ENCODE results near the gene SYTL5. TPM values are rescaled to one million over a fixed set of nuclear protein-coding genes. Genes with fewer than 3 reads are reported as not detected.
"Not testable (repeated sequence)": the region's sequence is repeated elsewhere in the genome, so short reads cannot be mapped to it uniquely, and the experiment has no call there.

SYTL5 gene
- under 1 TPM in 3 of 4 donors, not detected in 1; 0.06 to 0.39 (median 0.20) TPM for total RNA-seq
- 0.07 TPM for polyA plus RNA-seq
- long read RNA-seq, donor 1 = 0 reads
- long read RNA-seq, donor 2 = 0 reads
- long read RNA-seq, donor 3, partial matches to known transcripts = 0 of 2 reads
- long read RNA-seq, donor 3, other reads (novel, unspliced or antisense) = 2 of 2 reads
- long read RNA-seq, donor 4 = 0 reads

DNA sequence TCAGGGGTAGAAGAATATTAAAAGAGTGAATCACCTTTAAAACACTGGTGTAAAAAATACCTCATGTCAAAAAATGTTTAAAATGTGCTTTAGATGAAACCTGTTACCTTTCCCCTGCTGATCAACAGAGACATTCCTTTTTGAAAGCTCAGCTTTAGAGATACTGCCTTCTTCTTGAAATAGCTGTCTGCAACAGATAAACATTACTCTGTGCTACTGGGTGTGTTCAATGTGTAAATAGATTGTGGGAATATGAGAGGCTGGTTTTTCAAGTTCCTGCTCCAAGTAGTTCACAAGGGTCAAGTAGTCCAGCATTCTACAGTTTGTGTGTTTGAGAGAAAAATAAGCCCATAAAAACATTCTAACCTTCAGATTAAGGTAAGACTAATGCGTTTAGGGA, at the start of gene SYTL5:
Gene SYTL5 (plus strand): TSS at position 263 of the 400 bp plus-strand sequence. CDS start 27,337 bp downstream, outside the sequence.
- H3K4me1 ChIP-seq (ENCODE audit: control insufficient read depth, insufficient read depth, low read length) = no peaks in the 10 kb centered on the region
- no peak for ATAC-seq
- H3K27ac ChIP-seq (ENCODE audit: low read length) = no peak within 1 kb of the TSS
- no peak for DNase-seq
- no peaks in the 10 kb centered on the region for H3K27me3 ChIP-seq (ENCODE audit: control insufficient read depth, insufficient read depth)
- no peaks in the 10 kb centered on the region for H3K9me3 ChIP-seq (ENCODE audit: control insufficient read depth, low read length)
- intact Hi-C loops (cut with DNase I) = no loop called here
- H3K4me3 ChIP-seq (ENCODE audit: low read length) = no peak within 1 kb of the TSS
- 76% methylated on average over 1 of the region's 1 CpG for WGBS

DNA sequence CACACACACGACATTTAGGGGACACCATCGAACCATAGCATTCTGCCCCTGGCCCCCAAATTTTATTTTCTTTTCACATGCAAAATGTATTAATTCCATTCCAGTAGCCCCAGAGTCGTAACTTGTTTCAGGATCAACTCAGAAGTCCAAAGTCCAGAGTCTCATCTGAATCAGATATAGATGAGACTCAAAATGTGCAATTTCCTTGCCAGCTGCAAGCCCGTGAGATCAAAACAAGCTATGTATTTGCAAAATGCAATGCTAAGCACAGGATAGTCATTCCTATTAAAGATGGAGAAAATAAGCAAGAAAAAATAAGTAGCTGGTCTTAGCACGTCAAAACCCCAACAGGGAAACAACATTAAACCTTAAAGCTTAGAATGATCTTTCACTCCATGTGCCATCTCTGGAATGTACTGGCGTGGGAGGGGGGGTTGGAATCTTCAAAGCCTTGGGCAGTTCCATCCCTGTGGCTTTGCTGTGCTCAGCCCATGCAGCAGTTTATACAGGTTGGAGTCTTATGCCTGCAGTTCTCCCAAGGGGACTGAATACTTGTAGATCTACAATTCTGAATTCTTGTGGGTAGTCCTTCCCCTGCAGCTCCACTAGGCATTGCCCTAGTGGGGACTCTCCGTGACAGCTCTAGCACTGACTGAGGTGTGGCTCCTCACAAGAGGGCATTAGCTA, 47.7 kb upstream of the SYTL5 start:
- intact Hi-C loops (cut with DNase I) = no loop called here
- H3K4me1 ChIP-seq (ENCODE audit: control insufficient read depth, insufficient read depth, low read length) = no peaks in the 10 kb centered on the region
- ATAC-seq (no peak), DNase-seq (no peak)
- no peaks in the 10 kb centered on the region for H3K27me3 ChIP-seq (ENCODE audit: control insufficient read depth, insufficient read depth)
- no peak overlapping the region for H3K27ac ChIP-seq (ENCODE audit: low read length)
- no peak overlapping the region for H3K4me3 ChIP-seq (ENCODE audit: low read length)
- no peaks in the 10 kb centered on the region for H3K9me3 ChIP-seq (ENCODE audit: control insufficient read depth, low read length)
- 75% methylated on average over 7 of the region's 7 CpGs for WGBS

DNA sequence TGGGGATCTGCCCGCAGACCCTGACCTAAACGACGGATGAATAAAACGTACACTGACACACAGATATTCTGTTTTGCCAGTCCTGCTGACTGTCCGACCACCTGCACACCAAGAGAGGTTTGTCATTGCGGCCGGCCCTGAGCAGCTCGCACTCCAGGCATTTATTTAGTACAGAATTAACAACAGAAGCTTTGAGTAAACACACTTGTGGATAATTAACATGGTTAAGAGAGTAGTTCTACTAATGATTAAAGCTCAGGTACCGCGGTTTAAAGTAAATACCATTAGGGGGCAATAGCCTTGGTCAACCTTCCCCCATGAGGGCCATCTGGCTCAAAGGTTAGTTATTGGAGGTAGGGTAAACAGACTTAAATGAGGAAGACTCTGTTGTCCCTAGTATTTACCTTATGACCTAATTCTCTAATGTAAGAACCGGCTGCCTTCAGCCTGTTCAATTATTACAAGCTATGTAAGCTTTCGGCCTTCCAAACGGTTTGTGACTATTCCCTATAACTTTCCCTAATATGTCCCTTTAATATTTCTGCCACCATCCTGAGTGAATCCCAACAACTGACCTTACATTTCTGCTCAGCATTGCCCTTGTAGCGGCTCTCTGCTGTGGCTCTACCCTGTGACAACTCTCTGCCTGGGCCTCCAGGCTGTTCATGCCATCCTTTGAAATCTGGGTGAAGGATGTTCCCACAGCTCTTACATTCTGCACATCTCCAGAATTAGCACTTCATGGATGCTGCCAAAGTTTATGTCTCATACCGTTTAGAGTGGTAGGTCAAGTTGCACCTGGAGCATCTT, 46.9 kb upstream of the SYTL5 start:
- whole genome bisulfite sequencing = 90% methylated on average over 15 of the region's 15 CpGs
- Histone ChIP-seq H3K9me3 (ENCODE audit: control insufficient read depth, low read length) (no peaks in the 10 kb centered on the region), H3K4me1 (ENCODE audit: control insufficient read depth, insufficient read depth, low read length) (no peaks in the 10 kb centered on the region), H3K4me3 (ENCODE audit: low read length) (no peak overlapping the region), H3K27ac (ENCODE audit: low read length) (no peak overlapping the region), H3K27me3 (ENCODE audit: control insufficient read depth, insufficient read depth) (no peaks in the 10 kb centered on the region)
- DNase-seq (no peak), ATAC-seq (no peak)
- intact Hi-C loops (cut with DNase I) = no loop called here

DNA sequence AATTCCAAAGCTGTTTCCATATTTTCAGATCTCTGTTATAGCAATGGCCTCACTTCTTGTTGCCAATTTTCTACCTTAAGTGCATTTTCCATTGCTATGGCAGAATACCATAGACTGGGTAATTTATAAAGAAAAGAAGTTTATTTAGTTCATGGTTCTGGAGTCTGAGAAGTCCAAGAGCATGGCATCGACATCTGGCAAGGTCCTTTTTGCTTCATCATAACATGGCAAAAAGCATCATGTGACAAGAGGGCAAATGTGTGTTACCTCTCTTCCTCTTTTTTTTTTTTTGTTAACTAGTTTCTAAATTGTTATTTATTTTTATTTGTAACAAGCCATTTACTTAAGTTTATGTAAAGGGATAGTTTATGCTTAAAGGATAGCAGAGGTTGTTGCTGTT, 45.2 kb upstream of the SYTL5 start:
- H3K27ac ChIP-seq (ENCODE audit: low read length) = no peak overlapping the region
- intact Hi-C loops (cut with DNase I) = no loop called here
- ATAC-seq (no peak), DNase-seq (no peak)
- H3K4me1 ChIP-seq (ENCODE audit: control insufficient read depth, insufficient read depth, low read length) = no peaks in the 10 kb centered on the region
- WGBS = 97% methylated on average over 1 of the region's 1 CpG
- H3K27me3 ChIP-seq (ENCODE audit: control insufficient read depth, insufficient read depth) = no peaks in the 10 kb centered on the region
- H3K4me3 ChIP-seq (ENCODE audit: low read length) = no peak overlapping the region
- H3K9me3 ChIP-seq (ENCODE audit: control insufficient read depth, low read length) = no peaks in the 10 kb centered on the region

DNA sequence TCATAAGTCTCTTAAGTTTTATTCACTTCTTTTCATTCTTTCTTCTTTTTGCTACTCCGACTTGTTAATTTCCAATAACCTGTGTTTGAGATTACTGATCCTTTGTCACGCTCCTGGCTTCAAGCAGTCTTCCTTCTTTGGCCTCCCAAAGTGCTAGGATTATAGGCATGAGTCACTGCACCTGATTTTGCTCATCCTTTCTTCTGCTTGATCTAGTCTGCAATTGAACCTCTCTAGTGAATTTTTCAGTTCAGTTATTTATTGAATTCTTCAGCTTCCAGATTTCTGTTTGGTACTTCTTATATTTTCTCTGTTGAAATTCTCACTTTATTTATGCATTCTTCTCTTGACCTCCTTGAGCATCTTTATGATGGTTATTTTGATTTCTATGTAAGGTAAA, 38.6 kb upstream of the SYTL5 start:
- no peak for DNase-seq
- no peak for ATAC-seq
- Histone ChIP-seq H3K27me3 (ENCODE audit: control insufficient read depth, insufficient read depth) (no peaks in the 10 kb centered on the region), H3K9me3 (ENCODE audit: control insufficient read depth, low read length) (no peaks in the 10 kb centered on the region), H3K4me1 (ENCODE audit: control insufficient read depth, insufficient read depth, low read length) (no peaks in the 10 kb centered on the region), H3K27ac (ENCODE audit: low read length) (no peak overlapping the region), H3K4me3 (ENCODE audit: low read length) (no peak overlapping the region)
- intact Hi-C loops (cut with DNase I) = no loop called here
- WGBS = 95% methylated on average over 2 of the region's 2 CpGs

DNA sequence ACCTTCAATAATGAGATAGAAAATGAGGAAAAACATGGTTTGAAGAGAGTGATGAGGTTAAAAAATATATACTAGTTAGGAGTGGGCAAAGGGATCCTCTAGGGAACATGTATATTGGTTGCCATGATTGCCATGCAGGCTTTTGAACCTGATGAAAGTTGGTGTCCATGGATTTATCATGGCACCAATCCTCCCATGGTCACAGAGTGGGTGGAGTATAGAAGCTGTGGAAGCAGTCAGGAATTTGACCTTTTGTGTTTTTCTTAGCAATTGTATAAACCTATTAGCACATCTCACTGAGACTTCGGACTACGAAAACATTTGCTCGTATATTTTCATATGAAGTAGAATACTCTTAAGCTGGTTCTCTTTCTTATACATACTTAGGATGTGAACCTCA, 30.9 kb upstream of the SYTL5 start:
- 93% methylated on average over 3 of the region's 3 CpGs for WGBS

DNA sequence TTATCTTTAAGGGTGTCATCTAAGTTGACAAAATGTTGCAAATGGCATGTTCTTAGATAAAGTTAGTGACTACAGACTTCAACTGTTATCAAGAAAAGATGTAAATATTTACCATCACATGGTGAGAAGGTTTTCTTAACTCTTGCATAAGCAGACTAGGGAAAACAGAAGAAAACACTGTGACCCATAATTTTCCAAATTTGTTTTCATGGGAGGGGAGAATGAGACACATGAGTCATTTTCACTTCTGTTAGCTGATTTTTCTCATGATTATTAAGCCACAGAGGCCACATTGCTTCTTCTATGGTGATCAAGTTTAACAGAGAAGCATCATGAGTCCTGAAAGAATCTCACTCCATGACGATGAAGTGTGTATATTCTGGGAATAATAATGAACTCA, 30.2 kb upstream of the SYTL5 start:
- H3K9me3 ChIP-seq (ENCODE audit: control insufficient read depth, low read length) = no peaks in the 10 kb centered on the region
- WGBS = 84% methylated on average over 1 of the region's 1 CpG
- no peaks in the 10 kb centered on the region for H3K4me1 ChIP-seq (ENCODE audit: control insufficient read depth, insufficient read depth, low read length)
- no peak overlapping the region for H3K4me3 ChIP-seq (ENCODE audit: low read length)
- no peak for DNase-seq
- H3K27me3 ChIP-seq (ENCODE audit: control insufficient read depth, insufficient read depth) = no peaks in the 10 kb centered on the region
- H3K27ac ChIP-seq (ENCODE audit: low read length) = no peak overlapping the region
- ATAC-seq = no peak
- intact Hi-C loops (cut with DNase I) = no loop called here

More for the DNA sequence above, 30.9 kb upstream of the SYTL5 start:
- H3K9me3 ChIP-seq (ENCODE audit: control insufficient read depth, low read length) = no peaks in the 10 kb centered on the region
- no peak overlapping the region for H3K4me3 ChIP-seq (ENCODE audit: low read length)
- no peak for DNase-seq
- H3K27ac ChIP-seq (ENCODE audit: low read length) = no peak overlapping the region
- H3K27me3 ChIP-seq (ENCODE audit: control insufficient read depth, insufficient read depth) = no peaks in the 10 kb centered on the region
- intact Hi-C loops (cut with DNase I) = no loop called here
- H3K4me1 ChIP-seq (ENCODE audit: control insufficient read depth, insufficient read depth, low read length) = no peaks in the 10 kb centered on the region
- no peak for ATAC-seq

DNA sequence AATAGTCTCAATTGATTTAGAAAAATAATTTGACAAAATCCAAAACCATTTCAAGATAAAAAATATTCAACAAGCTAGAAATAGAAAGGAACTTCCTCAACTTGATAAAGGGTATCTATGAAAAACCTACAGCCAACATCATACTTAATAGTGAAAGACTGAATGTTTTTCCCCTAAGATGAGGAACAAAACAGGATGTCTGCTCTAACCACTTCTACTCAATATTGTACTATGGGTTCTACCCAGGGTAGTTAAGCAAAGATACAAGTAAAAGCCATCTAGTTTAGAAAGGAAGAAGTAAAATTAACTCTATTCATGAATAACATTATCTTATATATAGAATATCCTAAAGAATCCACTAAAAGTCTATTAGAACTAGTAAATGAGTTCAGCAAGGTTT, 21.5 kb upstream of the SYTL5 start:
- Histone ChIP-seq H3K9me3 (ENCODE audit: control insufficient read depth, low read length) (no peaks in the 10 kb centered on the region), H3K27ac (ENCODE audit: low read length) (no peak overlapping the region), H3K27me3 (ENCODE audit: control insufficient read depth, insufficient read depth) (no peaks in the 10 kb centered on the region), H3K4me3 (ENCODE audit: low read length) (no peak overlapping the region), H3K4me1 (ENCODE audit: control insufficient read depth, insufficient read depth, low read length) (no peaks in the 10 kb centered on the region)
- ATAC-seq = no peak
- intact Hi-C loops (cut with DNase I) = no loop called here
- DNase-seq = no peak

DNA sequence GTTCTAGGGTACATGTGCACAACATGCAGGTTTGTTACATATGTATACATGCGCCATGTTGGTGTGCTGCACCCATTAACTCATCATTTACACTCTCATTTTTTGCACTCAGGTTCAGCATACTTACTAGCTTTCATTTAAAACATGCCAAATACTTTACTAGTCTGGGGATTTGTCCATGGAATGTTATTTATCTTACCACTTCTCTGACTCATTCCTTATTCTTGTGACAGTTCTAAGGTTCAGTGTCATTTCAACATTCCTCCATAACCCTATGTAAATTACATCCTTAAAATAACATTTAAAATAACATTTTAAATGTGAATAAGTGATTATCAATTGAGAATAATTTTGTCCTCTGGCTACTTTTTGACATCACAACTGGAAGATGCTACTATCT, 19.5 kb upstream of the SYTL5 start:
- Histone ChIP-seq H3K4me1 (ENCODE audit: control insufficient read depth, insufficient read depth, low read length) (no peaks in the 10 kb centered on the region), H3K27ac (ENCODE audit: low read length) (no peak overlapping the region), H3K4me3 (ENCODE audit: low read length) (no peak overlapping the region), H3K9me3 (ENCODE audit: control insufficient read depth, low read length) (no peaks in the 10 kb centered on the region), H3K27me3 (ENCODE audit: control insufficient read depth, insufficient read depth) (no peaks in the 10 kb centered on the region)
- no peak for DNase-seq
- intact Hi-C loops (cut with DNase I) = no loop called here
- 97% methylated on average over 1 of the region's 1 CpG for WGBS
- ATAC-seq = no peak

DNA sequence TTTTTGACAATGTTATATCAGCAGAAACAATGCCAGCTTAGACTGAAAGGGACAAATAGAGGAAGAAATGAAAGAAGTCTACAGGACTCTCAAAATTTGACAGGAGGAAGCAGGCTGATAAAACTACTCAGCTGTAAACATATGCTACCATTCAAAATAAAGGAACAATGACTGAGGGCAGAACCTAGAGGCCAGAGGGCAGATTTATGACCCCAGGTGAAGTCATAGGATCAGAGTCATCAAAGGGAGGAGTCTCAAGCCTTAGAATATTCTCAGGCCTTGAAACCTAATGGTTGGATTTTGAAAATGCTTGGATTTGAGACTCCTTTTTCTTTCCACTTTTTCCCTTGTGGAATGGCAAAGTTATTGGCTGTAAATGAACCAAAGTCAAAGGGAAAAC, 17.0 kb upstream of the SYTL5 start:
- H3K27me3 ChIP-seq (ENCODE audit: control insufficient read depth, insufficient read depth) = no peaks in the 10 kb centered on the region
- DNase-seq = no peak
- H3K9me3 ChIP-seq (ENCODE audit: control insufficient read depth, low read length) = no peaks in the 10 kb centered on the region
- H3K4me3 ChIP-seq (ENCODE audit: low read length) = no peak overlapping the region
- H3K4me1 ChIP-seq (ENCODE audit: control insufficient read depth, insufficient read depth, low read length) = no peaks in the 10 kb centered on the region
- intact Hi-C loops (cut with DNase I) = no loop called here
- no peak for ATAC-seq
- H3K27ac ChIP-seq (ENCODE audit: low read length) = no peak overlapping the region

DNA sequence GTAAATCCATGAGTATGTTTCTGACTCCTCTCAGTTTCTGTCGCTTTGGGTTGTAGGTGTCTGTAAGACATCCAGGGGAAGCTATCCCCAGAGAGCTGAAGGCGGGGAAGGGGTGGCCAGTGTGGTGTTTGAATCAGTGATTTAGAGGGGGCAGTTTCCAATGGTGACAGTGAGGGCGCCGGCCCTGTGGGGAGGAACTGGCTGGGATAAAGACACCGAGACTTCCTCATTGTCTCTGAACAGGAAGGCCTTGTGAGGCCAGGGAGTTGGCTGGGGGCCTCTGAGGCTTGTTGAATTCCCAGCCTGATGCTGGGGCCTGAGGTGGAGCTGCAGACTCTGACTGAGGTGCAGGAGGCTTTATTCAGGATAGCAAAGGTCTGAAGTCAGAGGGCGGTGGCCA, 15.1 kb upstream of the SYTL5 start:
- H3K27ac ChIP-seq (ENCODE audit: low read length); intact Hi-C loops (cut with DNase I); H3K27me3 ChIP-seq (ENCODE audit: control insufficient read depth, insufficient read depth); H3K4me1 ChIP-seq (ENCODE audit: control insufficient read depth, insufficient read depth, low read length); DNase-seq; H3K9me3 ChIP-seq (ENCODE audit: control insufficient read depth, low read length); ATAC-seq; H3K4me3 ChIP-seq (ENCODE audit: low read length): not testable (repeated sequence)
- WGBS = 63% methylated on average over 6 of the region's 6 CpGs
